Measurements from ENCODE around the gene RMI2. TPM values are rescaled to one million over a fixed set of nuclear protein-coding genes. Genes with fewer than 3 reads are reported as not detected.

The RMI2 gene
- total RNA-seq, 1 experiment from 2014 or later = 11.1 TPM

DNA sequence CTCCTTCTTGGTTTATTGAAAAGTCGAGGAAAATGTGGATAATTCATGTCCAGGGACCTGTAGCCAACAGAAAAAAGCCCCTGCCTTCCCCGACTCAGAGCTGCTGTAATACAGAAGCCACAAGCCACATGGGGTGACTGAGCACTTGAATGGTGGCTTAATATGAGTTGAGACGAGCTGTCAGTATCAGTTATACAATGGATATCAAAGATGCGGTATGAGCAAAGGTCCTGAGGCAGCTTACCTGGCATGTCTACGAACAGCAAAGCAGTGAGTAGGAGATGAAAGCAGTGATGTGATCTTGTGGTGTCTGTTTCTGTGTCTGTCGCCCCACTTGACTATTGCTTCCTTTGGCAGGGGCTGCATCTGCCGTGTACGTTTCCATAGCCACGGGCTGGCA lies 12.2 kb upstream of the RMI2 start:
- ATAC-seq (no peak), DNase-seq (ENCODE audit: low read depth, low spot score) (no peak)
- Histone ChIP-seq H3K36me3 (ENCODE audit: control insufficient read depth, insufficient read depth, low read length) (no peaks in the 10 kb centered on the region), H3K4me1 (ENCODE audit: control insufficient read depth, insufficient read depth, low read length) (peaks cover 24% of the 10 kb centered on the region), H3K9me3 (ENCODE audit: control insufficient read depth, insufficient read depth, low read depth, low read length) (no peaks in the 10 kb centered on the region), H3K4me3 (ENCODE audit: low read depth in 2 of 2, low read length in 2 of 2) (no peak overlapping the region), H3K27me3 (ENCODE audit: control insufficient read depth, insufficient read depth, low read length) (no peaks in the 10 kb centered on the region), H3K27ac (ENCODE audit: low read length) (no peak overlapping the region)
- intact Hi-C loops (cut with micrococcal nuclease; ENCODE audit: unreplicated experiment) (no loop called here), in situ Hi-C loops (cut with HindIII; ENCODE audit: low pct_unique_long_range_greater_than_20kb, low sequenced_read_pairs) (no loop called here)
- BruUV-seq (replicated peaks) = no TSS peak
- CTCF ChIA-PET = interaction anchor here (0.6 kb wide), 2 partner anchors 24 to 334 kb away, joined by 3 to 5 read pairs; no protein-coding TSS in a partner anchor
- POLR2A ChIA-PET = no interaction called here
- TF ChIP-seq, protein P1, sequence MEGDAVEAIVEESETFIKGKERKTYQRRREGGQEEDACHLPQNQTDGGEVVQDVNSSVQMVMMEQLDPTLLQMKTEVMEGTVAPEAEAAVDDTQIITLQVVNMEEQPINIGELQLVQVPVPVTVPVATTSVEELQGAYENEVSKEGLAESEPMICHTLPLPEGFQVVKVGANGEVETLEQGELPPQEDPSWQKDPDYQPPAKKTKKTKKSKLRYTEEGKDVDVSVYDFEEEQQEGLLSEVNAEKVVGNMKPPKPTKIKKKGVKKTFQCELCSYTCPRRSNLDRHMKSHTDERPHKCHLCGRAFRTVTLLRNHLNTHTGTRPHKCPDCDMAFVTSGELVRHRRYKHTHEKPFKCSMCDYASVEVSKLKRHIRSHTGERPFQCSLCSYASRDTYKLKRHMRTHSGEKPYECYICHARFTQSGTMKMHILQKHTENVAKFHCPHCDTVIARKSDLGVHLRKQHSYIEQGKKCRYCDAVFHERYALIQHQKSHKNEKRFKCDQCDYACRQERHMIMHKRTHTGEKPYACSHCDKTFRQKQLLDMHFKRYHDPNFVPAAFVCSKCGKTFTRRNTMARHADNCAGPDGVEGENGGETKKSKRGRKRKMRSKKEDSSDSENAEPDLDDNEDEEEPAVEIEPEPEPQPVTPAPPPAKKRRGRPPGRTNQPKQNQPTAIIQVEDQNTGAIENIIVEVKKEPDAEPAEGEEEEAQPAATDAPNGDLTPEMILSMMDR (IDR thresholded peaks at IDR 0.05) = no peak
- TF ChIP-seq POLR2AphosphoS5 (IDR thresholded peaks at IDR 0.05; ENCODE audit: low read depth, low read length) = no peak
- no peak for TF ChIP-seq SIN3A (IDR thresholded peaks at IDR 0.05; ENCODE audit: borderline replicate concordance, insufficient read depth, low read depth, low read length)
- TF ChIP-seq, protein P2, sequence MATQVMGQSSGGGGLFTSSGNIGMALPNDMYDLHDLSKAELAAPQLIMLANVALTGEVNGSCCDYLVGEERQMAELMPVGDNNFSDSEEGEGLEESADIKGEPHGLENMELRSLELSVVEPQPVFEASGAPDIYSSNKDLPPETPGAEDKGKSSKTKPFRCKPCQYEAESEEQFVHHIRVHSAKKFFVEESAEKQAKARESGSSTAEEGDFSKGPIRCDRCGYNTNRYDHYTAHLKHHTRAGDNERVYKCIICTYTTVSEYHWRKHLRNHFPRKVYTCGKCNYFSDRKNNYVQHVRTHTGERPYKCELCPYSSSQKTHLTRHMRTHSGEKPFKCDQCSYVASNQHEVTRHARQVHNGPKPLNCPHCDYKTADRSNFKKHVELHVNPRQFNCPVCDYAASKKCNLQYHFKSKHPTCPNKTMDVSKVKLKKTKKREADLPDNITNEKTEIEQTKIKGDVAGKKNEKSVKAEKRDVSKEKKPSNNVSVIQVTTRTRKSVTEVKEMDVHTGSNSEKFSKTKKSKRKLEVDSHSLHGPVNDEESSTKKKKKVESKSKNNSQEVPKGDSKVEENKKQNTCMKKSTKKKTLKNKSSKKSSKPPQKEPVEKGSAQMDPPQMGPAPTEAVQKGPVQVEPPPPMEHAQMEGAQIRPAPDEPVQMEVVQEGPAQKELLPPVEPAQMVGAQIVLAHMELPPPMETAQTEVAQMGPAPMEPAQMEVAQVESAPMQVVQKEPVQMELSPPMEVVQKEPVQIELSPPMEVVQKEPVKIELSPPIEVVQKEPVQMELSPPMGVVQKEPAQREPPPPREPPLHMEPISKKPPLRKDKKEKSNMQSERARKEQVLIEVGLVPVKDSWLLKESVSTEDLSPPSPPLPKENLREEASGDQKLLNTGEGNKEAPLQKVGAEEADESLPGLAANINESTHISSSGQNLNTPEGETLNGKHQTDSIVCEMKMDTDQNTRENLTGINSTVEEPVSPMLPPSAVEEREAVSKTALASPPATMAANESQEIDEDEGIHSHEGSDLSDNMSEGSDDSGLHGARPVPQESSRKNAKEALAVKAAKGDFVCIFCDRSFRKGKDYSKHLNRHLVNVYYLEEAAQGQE (IDR thresholded peaks at IDR 0.05; ENCODE audit: insufficient read depth in 1 of 2, low read depth in 2 of 2, low read length in 1 of 2) = no peak
- no peak for TF ChIP-seq TCF7L2 (IDR thresholded peaks at IDR 0.05; ENCODE audit: low read depth, low read length)

DNA sequence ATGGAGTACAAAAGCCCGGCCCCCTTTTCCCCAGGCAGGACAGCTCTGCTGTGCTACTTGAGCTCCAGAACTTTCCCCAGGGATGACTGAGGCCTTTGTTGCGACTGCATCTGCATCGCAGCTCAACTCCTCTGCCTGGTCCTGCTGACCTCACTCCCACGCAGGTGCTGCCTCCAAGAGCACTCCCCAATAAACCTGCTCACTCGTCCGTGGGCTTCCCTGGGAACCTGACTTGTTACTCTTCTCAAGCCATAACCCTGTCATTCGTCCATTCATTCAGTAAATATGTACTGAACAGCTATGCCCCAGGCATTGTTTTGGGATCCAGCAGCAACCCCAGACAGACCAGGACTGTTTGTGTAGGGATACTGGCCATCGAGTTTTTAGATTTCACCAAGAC lies 11.6 kb upstream of the RMI2 start:
- H3K27ac ChIP-seq (ENCODE audit: low read length) = no peak overlapping the region
- BruUV-seq (replicated peaks) = no TSS peak
- H3K4me3 ChIP-seq (ENCODE audit: low read depth in 2 of 2, low read length in 2 of 2) = no peak overlapping the region
- H3K4me1 ChIP-seq (ENCODE audit: control insufficient read depth, insufficient read depth, low read length) = peaks cover 17% of the 10 kb centered on the region
- ATAC-seq (peak; percentile 50), DNase-seq (ENCODE audit: low read depth, low spot score) (no peak)
- H3K9me3 ChIP-seq (ENCODE audit: control insufficient read depth, insufficient read depth, low read depth, low read length) = no peaks in the 10 kb centered on the region
- TF ChIP-seq TCF7L2 (IDR thresholded peaks at IDR 0.05; ENCODE audit: low read depth, low read length) = no peak
- no peak for TF ChIP-seq POLR2AphosphoS5 (IDR thresholded peaks at IDR 0.05; ENCODE audit: low read depth, low read length)
- TF ChIP-seq, protein P1 (IDR thresholded peaks at IDR 0.05) = no peak
- no peaks in the 10 kb centered on the region for H3K36me3 ChIP-seq (ENCODE audit: control insufficient read depth, insufficient read depth, low read length)
- H3K27me3 ChIP-seq (ENCODE audit: control insufficient read depth, insufficient read depth, low read length) = no peaks in the 10 kb centered on the region
- ChIA-PET POLR2A (no interaction called here), CTCF (interaction anchor here (0.6 kb wide), 1 partner anchor 23 kb away, joined by 5 read pairs; no protein-coding TSS in a partner anchor)
- intact Hi-C loops (cut with micrococcal nuclease; ENCODE audit: unreplicated experiment) (no loop called here), in situ Hi-C loops (cut with HindIII; ENCODE audit: low pct_unique_long_range_greater_than_20kb, low sequenced_read_pairs) (no loop called here)
